ENCODE results near the gene NFU1.

DNA sequence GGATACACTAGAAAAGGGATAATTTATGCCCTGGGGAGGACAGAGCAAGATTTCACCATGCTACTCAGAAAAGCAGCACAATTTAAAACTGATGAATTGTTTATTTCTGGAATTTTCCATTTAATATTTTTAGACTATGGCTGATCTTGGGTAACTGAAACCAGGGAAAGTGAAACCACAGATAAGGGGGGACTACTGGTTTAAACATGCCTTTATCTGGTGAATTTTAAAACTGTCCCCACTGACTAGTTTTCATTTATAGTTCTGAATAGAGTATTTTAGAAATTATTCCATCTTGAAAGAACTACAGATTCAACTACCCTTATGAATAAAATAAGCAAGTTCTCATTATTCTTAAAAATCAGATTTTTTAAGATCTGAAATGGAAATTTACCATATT lies 15.0 kb downstream of the NFU1 start:
- TF ChIP-seq CEBPB (IDR thresholded peaks at IDR 0.05; ENCODE audit: low read depth, low read length) = no peak
- TF ChIP-seq, protein P1, sequence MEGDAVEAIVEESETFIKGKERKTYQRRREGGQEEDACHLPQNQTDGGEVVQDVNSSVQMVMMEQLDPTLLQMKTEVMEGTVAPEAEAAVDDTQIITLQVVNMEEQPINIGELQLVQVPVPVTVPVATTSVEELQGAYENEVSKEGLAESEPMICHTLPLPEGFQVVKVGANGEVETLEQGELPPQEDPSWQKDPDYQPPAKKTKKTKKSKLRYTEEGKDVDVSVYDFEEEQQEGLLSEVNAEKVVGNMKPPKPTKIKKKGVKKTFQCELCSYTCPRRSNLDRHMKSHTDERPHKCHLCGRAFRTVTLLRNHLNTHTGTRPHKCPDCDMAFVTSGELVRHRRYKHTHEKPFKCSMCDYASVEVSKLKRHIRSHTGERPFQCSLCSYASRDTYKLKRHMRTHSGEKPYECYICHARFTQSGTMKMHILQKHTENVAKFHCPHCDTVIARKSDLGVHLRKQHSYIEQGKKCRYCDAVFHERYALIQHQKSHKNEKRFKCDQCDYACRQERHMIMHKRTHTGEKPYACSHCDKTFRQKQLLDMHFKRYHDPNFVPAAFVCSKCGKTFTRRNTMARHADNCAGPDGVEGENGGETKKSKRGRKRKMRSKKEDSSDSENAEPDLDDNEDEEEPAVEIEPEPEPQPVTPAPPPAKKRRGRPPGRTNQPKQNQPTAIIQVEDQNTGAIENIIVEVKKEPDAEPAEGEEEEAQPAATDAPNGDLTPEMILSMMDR (conservative IDR thresholded peaks at IDR 0.05; ENCODE audit: low read depth, low read length) = no peak
- no peak for TF ChIP-seq MXI1 (IDR thresholded peaks at IDR 0.05; ENCODE audit: borderline replicate concordance, low read depth, low read length)
- TF ChIP-seq BHLHE40 (IDR thresholded peaks at IDR 0.05; ENCODE audit: low read depth, low read length) = no peak
- TF ChIP-seq POLR2A (IDR thresholded peaks at IDR 0.05; ENCODE audit: low read depth, low read length) = no peak
